GM12864 (cell line): Measurements from ENCODE around the gene NFKBIL1.

Experiments
- DNase-seq: peaks from one replicate; pipeline ENCODE4 v3.0.0-alpha.2; 2011; ENCODE audit warnings: low read depth
- H3K4me3 ChIP-seq: 2 replicates; pipeline ENCODE4 v1.5.1; 2011; ENCODE audit warnings: mild to moderate bottlenecking, low read depth, low read length, control low read depth
- TF ChIP-seq, protein P1 (sequence below): IDR thresholded peaks from 2 replicates; pipeline ENCODE4 v1.5.1; 2011; ENCODE audit warnings: low read depth, mild to moderate bottlenecking, moderate library complexity, low read length, control low read depth, inconsistent platforms; ENCODE audit errors: missing control alignments

Gene NFKBIL1

DNA sequence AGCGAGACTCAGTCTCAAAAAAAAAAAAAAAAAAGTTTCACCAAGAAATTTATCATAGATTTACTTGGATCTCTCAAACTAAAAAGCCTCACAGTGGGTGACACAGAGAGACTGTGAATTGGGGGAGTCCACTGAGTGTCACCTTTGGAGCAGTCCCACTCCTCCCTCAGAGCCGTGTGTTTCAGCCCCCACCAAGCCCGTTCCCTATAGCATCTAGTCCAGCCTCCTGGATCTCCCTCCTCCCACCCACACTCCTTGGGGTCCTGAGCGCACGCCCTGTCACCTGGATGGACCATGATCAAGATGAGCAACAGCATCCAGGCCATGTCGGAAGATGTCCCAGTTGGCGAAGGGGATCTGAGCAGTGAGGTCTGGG is 45.0 kb downstream of the NFKBIL1 start:
- TF ChIP-seq, protein P1, sequence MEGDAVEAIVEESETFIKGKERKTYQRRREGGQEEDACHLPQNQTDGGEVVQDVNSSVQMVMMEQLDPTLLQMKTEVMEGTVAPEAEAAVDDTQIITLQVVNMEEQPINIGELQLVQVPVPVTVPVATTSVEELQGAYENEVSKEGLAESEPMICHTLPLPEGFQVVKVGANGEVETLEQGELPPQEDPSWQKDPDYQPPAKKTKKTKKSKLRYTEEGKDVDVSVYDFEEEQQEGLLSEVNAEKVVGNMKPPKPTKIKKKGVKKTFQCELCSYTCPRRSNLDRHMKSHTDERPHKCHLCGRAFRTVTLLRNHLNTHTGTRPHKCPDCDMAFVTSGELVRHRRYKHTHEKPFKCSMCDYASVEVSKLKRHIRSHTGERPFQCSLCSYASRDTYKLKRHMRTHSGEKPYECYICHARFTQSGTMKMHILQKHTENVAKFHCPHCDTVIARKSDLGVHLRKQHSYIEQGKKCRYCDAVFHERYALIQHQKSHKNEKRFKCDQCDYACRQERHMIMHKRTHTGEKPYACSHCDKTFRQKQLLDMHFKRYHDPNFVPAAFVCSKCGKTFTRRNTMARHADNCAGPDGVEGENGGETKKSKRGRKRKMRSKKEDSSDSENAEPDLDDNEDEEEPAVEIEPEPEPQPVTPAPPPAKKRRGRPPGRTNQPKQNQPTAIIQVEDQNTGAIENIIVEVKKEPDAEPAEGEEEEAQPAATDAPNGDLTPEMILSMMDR = no peak
- peak overlapping the region; percentile 25 for H3K4me3 ChIP-seq
- DNase-seq = no peak

DNA sequence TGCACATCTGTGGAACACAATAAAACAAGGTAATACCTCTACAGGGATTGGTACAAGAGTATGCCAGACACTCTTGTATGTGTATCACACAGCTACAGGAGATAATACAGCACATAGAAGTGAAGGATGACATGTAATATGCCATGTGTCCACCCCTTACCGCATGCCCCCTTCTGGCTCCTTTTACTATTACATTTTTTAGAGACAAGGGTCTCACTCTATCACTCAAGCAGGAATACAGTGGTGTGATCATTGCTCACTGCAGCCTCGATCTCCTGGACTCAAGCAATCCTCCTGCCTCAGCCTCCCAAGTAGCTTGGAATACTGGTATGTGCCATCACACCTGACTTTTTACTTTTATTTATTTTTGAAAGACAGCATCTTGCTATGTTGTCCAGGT is 49.6 kb downstream of the NFKBIL1 start:
- no peak for DNase-seq
- no peak overlapping the region for H3K4me3 ChIP-seq
- TF ChIP-seq, protein P1 = peak; percentile 66

DNA sequence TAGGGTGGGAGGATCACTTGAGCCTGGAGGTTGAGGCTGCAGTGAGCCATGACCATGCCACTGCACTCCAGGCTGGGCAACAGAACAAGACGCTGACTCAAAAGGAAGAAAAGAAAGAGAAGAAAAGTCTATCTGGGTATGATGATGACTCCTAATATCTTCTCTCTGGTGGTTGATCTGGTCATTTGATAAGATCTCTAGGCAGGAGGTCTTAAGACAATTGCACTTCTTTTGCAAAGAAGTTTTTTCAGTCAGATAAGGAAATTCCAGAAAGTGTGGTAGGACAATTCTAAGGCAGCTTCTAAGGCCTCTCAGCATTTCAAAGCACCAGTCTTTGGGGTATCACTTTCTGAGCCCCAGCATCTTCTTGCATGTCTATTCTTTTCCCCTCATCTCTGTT is 59.9 kb downstream of the NFKBIL1 start:
- TF ChIP-seq, protein P1 = no peak
- no peak overlapping the region for H3K4me3 ChIP-seq

More for the DNA sequence above, 59.9 kb downstream of the NFKBIL1 start:
- no peak for DNase-seq
